NT2/D1 (cell line): ENCODE measurements around the gene SH3RF2.

ENCODE experiments used
- DNase-seq: peaks from one replicate; pipeline ENCODE4 v3.0.0-alpha.2; 2011; ENCODE audit warnings: low read depth, low spot score
- H3K27me3 ChIP-seq: 2 replicates; pipeline ENCODE4 v1.6.0; 2011; ENCODE audit warnings: mild to moderate bottlenecking; ENCODE audit not compliant: insufficient read length, insufficient read depth
- H3K36me3 ChIP-seq: 2 replicates; pipeline ENCODE4 v1.6.1; 2011; ENCODE audit warnings: mild to moderate bottlenecking, low read length, mixed read lengths; ENCODE audit not compliant: insufficient read depth, insufficient read length
- H3K4me1 ChIP-seq: 2 replicates; pipeline ENCODE4 v1.5.1; 2011; ENCODE audit not compliant: insufficient read depth, insufficient read length
- H3K4me3 ChIP-seq: 2 replicates; pipeline ENCODE4 v1.5.1; 2011; ENCODE audit warnings: low read depth; ENCODE audit not compliant: insufficient read length
- H3K9ac ChIP-seq: 2 replicates; pipeline ENCODE4 v1.6.0; 2011; ENCODE audit warnings: low read depth; ENCODE audit not compliant: insufficient read length
- H3K9me3 ChIP-seq: 2 replicates; pipeline ENCODE4 v1.5.1; 2011; ENCODE audit warnings: mild to moderate bottlenecking, low read length; ENCODE audit not compliant: insufficient read depth
- SUZ12 ChIP-seq: IDR thresholded peaks from 2 replicates; pipeline ENCODE4 v1.6.1; 2011; ENCODE audit not compliant: insufficient read length, insufficient read depth; ENCODE audit errors: extremely low read depth
- YY1 ChIP-seq: IDR thresholded peaks from 2 replicates; pipeline ENCODE4 v1.6.1; 2011; ENCODE audit not compliant: insufficient read length, insufficient read depth
- ZNF274 ChIP-seq: IDR thresholded peaks from 2 replicates; pipeline ENCODE4 v1.6.1; 2011; ENCODE audit warnings: mild to moderate bottlenecking, low read depth, low read length

Gene SH3RF2

GRCh38 chr5:145943674-145944121 lies 7.3 kb downstream of the SH3RF2 start:
- no peak overlapping the region for H3K4me3 ChIP-seq
- no peak for DNase-seq
- H3K27me3 ChIP-seq, result no peaks in the 10 kb centered on the region
- TF ChIP-seq SUZ12 (no peak), YY1 (no peak), ZNF274 (no peak)
- H3K9ac ChIP-seq, result no peak overlapping the region
- H3K36me3 ChIP-seq, result no peaks in the 10 kb centered on the region
- H3K9me3 ChIP-seq, result no peaks in the 10 kb centered on the region
- peaks cover 3% of the 10 kb centered on the region for H3K4me1 ChIP-seq

GRCh38 chr5:145944328-145944727 lies 8.0 kb downstream of the SH3RF2 start:
- no peaks in the 10 kb centered on the region for H3K36me3 ChIP-seq
- H3K9ac ChIP-seq, result no peak overlapping the region
- no peaks in the 10 kb centered on the region for H3K27me3 ChIP-seq
- H3K9me3 ChIP-seq, result no peaks in the 10 kb centered on the region
- no peak for DNase-seq
- no peak overlapping the region for H3K4me3 ChIP-seq
- TF ChIP-seq SUZ12 (no peak), ZNF274 (no peak), YY1 (no peak)
- no peaks in the 10 kb centered on the region for H3K4me1 ChIP-seq

GRCh38 chr5:145945620-145946111 lies 9.3 kb downstream of the SH3RF2 start:
- Histone ChIP-seq H3K27me3 (no peaks in the 10 kb centered on the region), H3K9me3 (no peaks in the 10 kb centered on the region), H3K4me1 (peaks cover 2% of the 10 kb centered on the region), H3K4me3 (no peak overlapping the region), H3K36me3 (peaks cover 3% of the 10 kb centered on the region), H3K9ac (no peak overlapping the region)
- no peak for DNase-seq
- no peak for TF ChIP-seq YY1
- no peak for TF ChIP-seq SUZ12
- no peak for TF ChIP-seq ZNF274

GRCh38 chr5:145946112-145946861 lies 9.9 kb downstream of the SH3RF2 start:
- H3K36me3 ChIP-seq, result peaks cover 3% of the 10 kb centered on the region
- no peaks in the 10 kb centered on the region for H3K9me3 ChIP-seq
- TF ChIP-seq SUZ12 (no peak), ZNF274 (no peak), YY1 (no peak)
- DNase-seq, result no peak
- H3K4me3 ChIP-seq, result no peak overlapping the region
- H3K9ac ChIP-seq, result no peak overlapping the region
- H3K27me3 ChIP-seq, result no peaks in the 10 kb centered on the region
- peaks cover 2% of the 10 kb centered on the region for H3K4me1 ChIP-seq

- DNase-seq, result no peak
- H3K4me1 ChIP-seq, result peaks cover 2% of the 10 kb centered on the region
- TF ChIP-seq YY1 (no peak), SUZ12 (no peak), ZNF274 (no peak)
Measured at GRCh38 chr5:145947581-145947980, 11.2 kb downstream of the SH3RF2 start.

GRCh38 chr5:145948047-145948446 lies 11.7 kb downstream of the SH3RF2 start:
- H3K27me3 ChIP-seq, result no peaks in the 10 kb centered on the region
- H3K9ac ChIP-seq, result no peak overlapping the region

More at GRCh38 chr5:145947581-145947980, 11.2 kb downstream of the SH3RF2 start:
- Histone ChIP-seq H3K4me3 (no peak overlapping the region), H3K9me3 (no peaks in the 10 kb centered on the region), H3K9ac (no peak overlapping the region), H3K36me3 (peaks cover 3% of the 10 kb centered on the region), H3K27me3 (no peaks in the 10 kb centered on the region)

GRCh38 chr5:145948921-145949320 lies 12.5 kb downstream of the SH3RF2 start:
- DNase-seq, result no peak
- no peak overlapping the region for H3K9ac ChIP-seq
- H3K9me3 ChIP-seq, result no peaks in the 10 kb centered on the region
- peaks cover 3% of the 10 kb centered on the region for H3K36me3 ChIP-seq
- peaks cover 2% of the 10 kb centered on the region for H3K4me1 ChIP-seq
- no peaks in the 10 kb centered on the region for H3K27me3 ChIP-seq
- no peak overlapping the region for H3K4me3 ChIP-seq
- TF ChIP-seq YY1 (no peak), ZNF274 (no peak), SUZ12 (no peak)

More at GRCh38 chr5:145948047-145948446, 11.7 kb downstream of the SH3RF2 start:
- TF ChIP-seq ZNF274, result no peak
- TF ChIP-seq SUZ12, result no peak
- TF ChIP-seq YY1, result no peak
- H3K36me3 ChIP-seq, result peaks cover 3% of the 10 kb centered on the region
- H3K9me3 ChIP-seq, result no peaks in the 10 kb centered on the region
- no peak overlapping the region for H3K4me3 ChIP-seq
- no peak for DNase-seq
- peaks cover 2% of the 10 kb centered on the region for H3K4me1 ChIP-seq
